Immature natural killer cell (primary cell): Measurements from ENCODE around the gene CCDC126. TPM values are rescaled to one million over a fixed set of nuclear protein-coding genes. Genes with fewer than 3 reads are reported as not detected.
"Not testable (repeated sequence)": the region's sequence is repeated elsewhere in the genome, so short reads cannot be mapped to it uniquely, and the experiment has no call there.

Experiments used
- DNase-seq, 3 donors: peaks; one replicate each; pipeline ENCODE4 v3.0.0; 2022; ENCODE audit warnings: mixed read lengths in 1 of 3
- H3K27ac Mint-ChIP-seq, 6 donors: one replicate each; pipeline ENCODE4 v1.8.0; 2020; ENCODE audit warnings: mixed read lengths in 6 of 6, mild to moderate bottlenecking in 5 of 6, inconsistent platforms in 4 of 6, moderate library complexity in 3 of 6
- H3K27me3 Mint-ChIP-seq, 3 donors: one replicate each; pipeline ENCODE4 v1.8.0; 2020 to 2021; ENCODE audit warnings: low read depth in 3 of 3, mild to moderate bottlenecking in 3 of 3, mixed read lengths in 3 of 3, moderate library complexity in 3 of 3, inconsistent platforms in 1 of 3
- H3K36me3 Mint-ChIP-seq, 3 donors: one replicate each; pipeline ENCODE4 v1.8.0; 2020; ENCODE audit warnings: mixed read lengths in 3 of 3, inconsistent platforms in 2 of 3, mild to moderate bottlenecking in 2 of 3
- H3K4me1 Mint-ChIP-seq, 2 donors: one replicate each; pipeline ENCODE4 v1.8.0; 2020; ENCODE audit warnings: inconsistent platforms in 2 of 2, mild to moderate bottlenecking in 2 of 2, mixed read lengths in 2 of 2, moderate library complexity in 1 of 2
- H3K4me3 Mint-ChIP-seq, 5 donors: one replicate each; pipeline ENCODE4 v1.8.0; 2020; ENCODE audit warnings: mild to moderate bottlenecking in 5 of 5, mixed read lengths in 5 of 5, inconsistent platforms in 3 of 5, moderate library complexity in 3 of 5
- H3K9me3 Mint-ChIP-seq, 6 donors: one replicate each; pipeline ENCODE4 v1.8.0; 2020; ENCODE audit warnings: mild to moderate bottlenecking in 6 of 6, mixed read lengths in 6 of 6, inconsistent platforms in 4 of 6, moderate library complexity in 3 of 6
- polyA plus RNA-seq, 3 donors: library from polyadenylated mRNA; unstranded; fragments of 300-500 nt; fragmentation: Illumina TruSeq; gene quantifications; one replicate each; pipeline ENCODE4 v1.2.3, GENCODE V29; 2021

Gene CCDC126
- polyA plus RNA-seq, 3 donors from 2014 or later, result 13.8 to 23.7 (median 14.9) TPM

- Mint-ChIP-seq H3K4me3 (no peak overlapping the region), H3K27ac (no peak overlapping the region), H3K27me3 (peaks cover 0 to 2% (median 0%) of the 10 kb centered on the region in 3 donors), H3K9me3 (peaks cover 11 to 33% (median 21%) of the 10 kb centered on the region in 6 donors), H3K36me3 (peaks cover 0 to 7% (median 3%) of the 10 kb centered on the region in 3 donors), H3K4me1 (no peaks in the 10 kb centered on the region)
- DNase-seq, result no peak
These were observed 61.7 kb downstream of the CCDC126 start for GRCh38 chr7:23658831-23659427.

GRCh38 chr7:23661385-23661784 lies 64.2 kb downstream of the CCDC126 start:
- no peak for DNase-seq
- Mint-ChIP-seq H3K4me3 (no peak overlapping the region), H3K9me3 (peaks cover 3 to 16% (median 8%) of the 10 kb centered on the region in 6 donors), H3K27ac (no peak overlapping the region), H3K36me3 (no peaks in the 10 kb centered on the region), H3K27me3 (peaks cover 0 to 2% (median 0%) of the 10 kb centered on the region in 3 donors), H3K4me1 (no peaks in the 10 kb centered on the region)

- no peak overlapping the region for H3K27ac Mint-ChIP-seq
- H3K4me3 Mint-ChIP-seq, result no peak overlapping the region
- H3K27me3 Mint-ChIP-seq, result peaks cover 0 to 2% (median 0%) of the 10 kb centered on the region in 3 donors
- H3K36me3 Mint-ChIP-seq, result no peaks in the 10 kb centered on the region
- peaks cover 3 to 10% (median 7%) of the 10 kb centered on the region in 6 donors for H3K9me3 Mint-ChIP-seq
- no peak for DNase-seq
- no peaks in the 10 kb centered on the region for H3K4me1 Mint-ChIP-seq
These were observed 65.2 kb downstream of the CCDC126 start for GRCh38 chr7:23662124-23662983.

GRCh38 chr7:23662984-23663313 lies 65.8 kb downstream of the CCDC126 start:
- no peaks in the 10 kb centered on the region for H3K36me3 Mint-ChIP-seq
- peaks cover 3 to 10% (median 7%) of the 10 kb centered on the region in 6 donors for H3K9me3 Mint-ChIP-seq
- no peak for DNase-seq
- H3K4me1 Mint-ChIP-seq, result no peaks in the 10 kb centered on the region
- H3K27ac Mint-ChIP-seq, result no peak overlapping the region
- no peak overlapping the region for H3K4me3 Mint-ChIP-seq
- H3K27me3 Mint-ChIP-seq, result peaks cover 0 to 2% (median 0%) of the 10 kb centered on the region in 3 donors

- Mint-ChIP-seq H3K4me3 (no peak overlapping the region), H3K27me3 (peaks cover 0 to 4% (median 2%) of the 10 kb centered on the region in 3 donors), H3K36me3 (no peaks in the 10 kb centered on the region), H3K27ac (no peak overlapping the region), H3K4me1 (no peaks in the 10 kb centered on the region), H3K9me3 (peaks cover 0 to 5% (median 1%) of the 10 kb centered on the region in 6 donors)
- no peak for DNase-seq
These were observed 66.9 kb downstream of the CCDC126 start for GRCh38 chr7:23664122-23664521.

GRCh38 chr7:23672033-23672432 lies 74.9 kb downstream of the CCDC126 start:
- no peak overlapping the region for H3K4me3 Mint-ChIP-seq
- no peak overlapping the region for H3K27ac Mint-ChIP-seq
- no peak for DNase-seq
- H3K27me3 Mint-ChIP-seq, result peaks cover 4 to 8% (median 4%) of the 10 kb centered on the region in 3 donors
- no peaks in the 10 kb centered on the region for H3K4me1 Mint-ChIP-seq
- H3K9me3 Mint-ChIP-seq, result no peaks in the 10 kb centered on the region
- no peaks in the 10 kb centered on the region for H3K36me3 Mint-ChIP-seq

GRCh38 chr7:23679898-23680413 lies 82.8 kb downstream of the CCDC126 start, which contains the start of gene FAM221A:
Gene FAM221A (plus strand): TSS chr7:23680199. CDS start chr7:23680219, 20 bp downstream.
- Mint-ChIP-seq H3K36me3 (no peaks in the 10 kb centered on the region), H3K9me3 (no peaks in the 10 kb centered on the region), H3K27me3 (peaks cover 2 to 6% (median 2%) of the 10 kb centered on the region in 3 donors), H3K27ac (peak within 1 kb of the TSS; percentile 35 to 91 (median 58)), H3K4me3 (peak within 1 kb of the TSS; percentile 90 to 96 (median 92)), H3K4me1 (peaks cover 13 to 28% of the 10 kb centered on the region in 2 donors)
- DNase-seq, result peak; percentile 70 to 73 (median 71)

- Mint-ChIP-seq H3K4me1 (peaks cover 13 to 28% of the 10 kb centered on the region in 2 donors), H3K4me3 (peak overlapping the region; percentile 90 to 96 (median 92)), H3K36me3 (no peaks in the 10 kb centered on the region), H3K27me3 (peaks cover 2 to 6% (median 2%) of the 10 kb centered on the region in 3 donors), H3K9me3 (no peaks in the 10 kb centered on the region), H3K27ac (peak overlapping the region; percentile 33 to 91 (median 54))
- peak; percentile 22 to 40 (median 32) for DNase-seq
These were observed 83.5 kb downstream of the CCDC126 start for GRCh38 chr7:23680414-23681405.

GRCh38 chr7:23684041-23684440 lies 86.9 kb downstream of the CCDC126 start:
- H3K9me3 Mint-ChIP-seq, DNase-seq, H3K27ac Mint-ChIP-seq, H3K4me3 Mint-ChIP-seq, H3K36me3 Mint-ChIP-seq, H3K27me3 Mint-ChIP-seq: not testable (repeated sequence)
- peaks cover 13 to 26% of the 10 kb centered on the region in 2 donors for H3K4me1 Mint-ChIP-seq

GRCh38 chr7:23685731-23686130 lies 88.5 kb downstream of the CCDC126 start:
- H3K4me3 Mint-ChIP-seq, result no peak overlapping the region
- no peak for DNase-seq
- peaks cover 3 to 10% (median 4%) of the 10 kb centered on the region in 3 donors for H3K36me3 Mint-ChIP-seq
- H3K9me3 Mint-ChIP-seq, result no peaks in the 10 kb centered on the region
- peaks cover 0 to 2% (median 0%) of the 10 kb centered on the region in 3 donors for H3K27me3 Mint-ChIP-seq
- no peak overlapping the region for H3K27ac Mint-ChIP-seq
- H3K4me1 Mint-ChIP-seq, result peaks cover 4 to 12% of the 10 kb centered on the region in 2 donors

GRCh38 chr7:23687011-23687410 lies 89.8 kb downstream of the CCDC126 start:
- DNase-seq, result no peak
- Mint-ChIP-seq H3K36me3 (peaks cover 3 to 19% (median 13%) of the 10 kb centered on the region in 3 donors), H3K27ac (no peak overlapping the region)

GRCh38 chr7:23689165-23689564 lies 92.0 kb downstream of the CCDC126 start:
- Mint-ChIP-seq H3K27ac (no peak overlapping the region), H3K4me3 (no peak overlapping the region), H3K27me3 (no peaks in the 10 kb centered on the region), H3K9me3 (no peaks in the 10 kb centered on the region), H3K36me3 (peaks cover 12 to 34% (median 28%) of the 10 kb centered on the region in 3 donors), H3K4me1 (no peaks in the 10 kb centered on the region)
- no peak for DNase-seq

More at GRCh38 chr7:23687011-23687410, 89.8 kb downstream of the CCDC126 start:
- Mint-ChIP-seq H3K4me1 (no peaks in the 10 kb centered on the region), H3K27me3 (no peaks in the 10 kb centered on the region), H3K9me3 (no peaks in the 10 kb centered on the region), H3K4me3 (no peak overlapping the region)

- Mint-ChIP-seq H3K4me1 (no peaks in the 10 kb centered on the region), H3K36me3 (peaks cover 17 to 39% (median 30%) of the 10 kb centered on the region in 3 donors), H3K27ac (no peak overlapping the region)
These were observed 94.1 kb downstream of the CCDC126 start for GRCh38 chr7:23691320-23691719.

More at GRCh38 chr7:23691320-23691719, 94.1 kb downstream of the CCDC126 start:
- H3K27me3 Mint-ChIP-seq, result no peaks in the 10 kb centered on the region
- H3K9me3 Mint-ChIP-seq, result no peaks in the 10 kb centered on the region
- no peak overlapping the region for H3K4me3 Mint-ChIP-seq
- DNase-seq, result no peak
